Measurements from ENCODE around the gene SLC35A3. TPM values are rescaled to one million over a fixed set of nuclear protein-coding genes. Genes with fewer than 3 reads are reported as not detected.

The SLC35A3 gene
- total and polyA plus RNA-seq, 10 of the 15 experiments (the other 5 are each of a cell fraction or from before 2014, with no cell fraction given), result 3.6 to 24.3 (median 15.4) TPM

GRCh38 chr1:100037927-100038659, 68.3 kb downstream of the SLC35A3 start (continued):
- TF ChIP-seq E2F4 (IDR thresholded peaks at IDR 0.05; ENCODE audit: low read depth, low read length), result no peak
- peak; percentile 2; the same call in 1 of the 2 replicates for TF ChIP-seq CBFB (IDR thresholded peaks at IDR 0.05; ENCODE audit: low read depth)
- TF ChIP-seq IKZF2 (IDR thresholded peaks at IDR 0.05), result no peak
- TF ChIP-seq RAD21 (IDR thresholded peaks at IDR 0.05; ENCODE audit: insufficient read depth, low read depth, low read length), result no peak
- TF ChIP-seq SKIL (IDR thresholded peaks at IDR 0.05; ENCODE audit: low read depth, poor library complexity, severe bottlenecking), result no peak
- peak in 1 of 2 experiments; percentile 83; a peak in 1 of 3 replicates for TF ChIP-seq EGR1 (IDR thresholded peaks at IDR 0.05; ENCODE audit: borderline replicate concordance in 1 of 2, low read depth in 2 of 2, low read length in 2 of 2)
- TF ChIP-seq STAT1 (conservative IDR thresholded peaks at IDR 0.05), result no peak
- TF ChIP-seq BMI1 (IDR thresholded peaks at IDR 0.05; ENCODE audit: borderline replicate concordance), result no peak
